GM12878 (cell line): ENCODE results near the gene PHF21B.

ENCODE experiments used
- ATF3 ChIP-seq: IDR thresholded peaks from 2 replicates; pipeline ENCODE4 v1.6.1; 2011; ENCODE audit warnings: low read depth, mild to moderate bottlenecking, low read length, moderate library complexity, borderline replicate concordance; ENCODE audit errors: extremely low read depth
- BHLHE40 ChIP-seq, 2 experiments: fragments of 450-650 bp in 1 of 2; IDR thresholded peaks; 2 replicates each; pipeline ENCODE4 v1.6.1; 2011 to 2017; ENCODE audit warnings: low read depth in 2 of 2, borderline replicate concordance in 1 of 2, improper control_type of control experiment in 1 of 2, low read length in 1 of 2, mild to moderate bottlenecking in 1 of 2
- CTCF ChIP-seq, 3 experiments: IDR thresholded peaks in 2 of 3; conservative IDR thresholded peaks in 1 of 3; 2 replicates each; pipeline ENCODE4 v1.5.1; 2011; ENCODE audit warnings: low read depth in 3 of 3, low read length in 3 of 3, mild to moderate bottlenecking in 3 of 3, control low read depth in 2 of 3, moderate library complexity in 2 of 3, inconsistent platforms in 1 of 3, mixed read lengths in 1 of 3; ENCODE audit not compliant: control insufficient read depth in 2 of 3, insufficient read depth in 1 of 3; ENCODE audit errors: extremely low read depth in 1 of 3
- EGR1 ChIP-seq, 2 experiments: IDR thresholded peaks; 1 replicate in 1 of 2; 2 replicates in 1 of 2; pipeline ENCODE4 v1.6.1; 2011 to 2012; ENCODE audit warnings: low read depth in 2 of 2, low read length in 2 of 2, borderline replicate concordance in 1 of 2, mild to moderate bottlenecking in 1 of 2, moderate library complexity in 1 of 2
- EZH2 ChIP-seq: IDR thresholded peaks from 2 replicates; pipeline ENCODE4 v1.6.1; 2012; ENCODE audit warnings: low read depth, mild to moderate bottlenecking, control low read depth, inconsistent platforms, low read length, borderline replicate concordance; ENCODE audit not compliant: control insufficient read depth
- IRF3 ChIP-seq: fragments of 450-650 bp; IDR thresholded peaks from 2 replicates; pipeline ENCODE4 v1.6.1; 2014; ENCODE audit warnings: mild to moderate bottlenecking
- NBN ChIP-seq: fragments of 450-650 bp; IDR thresholded peaks from 2 replicates; pipeline ENCODE4 v1.6.1; 2016
- NR2C1 ChIP-seq: fragments of 450-650 bp; IDR thresholded peaks from 2 replicates; pipeline ENCODE4 v1.6.1; 2017; ENCODE audit warnings: antibody characterized with exemption, mild to moderate bottlenecking, moderate library complexity
- POLR2A ChIP-seq: IDR thresholded peaks from 2 replicates; pipeline ENCODE4 v1.6.1; 2011; ENCODE audit warnings: low read depth, mild to moderate bottlenecking, low read length
- RAD21 ChIP-seq: IDR thresholded peaks from 2 replicates; pipeline ENCODE4 v1.6.1; 2011; ENCODE audit warnings: mild to moderate bottlenecking, low read depth, low read length, moderate library complexity; ENCODE audit not compliant: insufficient read depth
- RFX5 ChIP-seq: IDR thresholded peaks from 2 replicates; pipeline ENCODE4 v1.6.1; 2011; ENCODE audit warnings: low read depth, low read length, improper control_type of control experiment
- SIN3A ChIP-seq: IDR thresholded peaks from 2 replicates; pipeline ENCODE4 v1.6.1; 2012; ENCODE audit warnings: low read depth, low read length, improper control_type of control experiment
- ZBTB33 ChIP-seq: fragments of 450-650 bp; IDR thresholded peaks from 2 replicates; pipeline ENCODE4 v1.6.1; 2017; ENCODE audit warnings: mild to moderate bottlenecking

- TF ChIP-seq EZH2, result no peak
- TF ChIP-seq RFX5, result no peak
- TF ChIP-seq POLR2A, result no peak
- no peak for TF ChIP-seq EGR1 (IDR thresholded peaks at IDR 0.05; ENCODE audit: borderline replicate concordance in 1 of 2, low read depth in 2 of 2, low read length in 2 of 2)
- TF ChIP-seq NBN, result no peak
- TF ChIP-seq RAD21, result peak; percentile 39; the same call in 1 of the 2 replicates
- no peak for TF ChIP-seq IRF3
- no peak; a peak in 1 of 6 replicates for TF ChIP-seq CTCF (IDR thresholded peaks at IDR 0.05 in 2 of 3, conservative IDR thresholded peaks at IDR 0.05 in 1 of 3; ENCODE audit: control insufficient read depth in 2 of 3, extremely low read depth in 1 of 3, insufficient read depth in 1 of 3, low read depth in 3 of 3, low read length in 3 of 3)
- TF ChIP-seq ATF3, result no peak
- TF ChIP-seq SIN3A, result no peak
- TF ChIP-seq BHLHE40 (IDR thresholded peaks at IDR 0.05; ENCODE audit: borderline replicate concordance in 1 of 2, low read depth in 2 of 2, low read length in 1 of 2), result no peak
- TF ChIP-seq ZBTB33, result no peak
- TF ChIP-seq NR2C1, result no peak
Observed at GRCh38 chr22:44889255-44889878, 120.4 kb downstream of the PHF21B start.
